Measurements from ENCODE around the gene MCCC2. TPM values are rescaled to one million over a fixed set of nuclear protein-coding genes. Genes with fewer than 3 reads are reported as not detected.
"Not testable (repeated sequence)": the region's sequence is repeated elsewhere in the genome, so short reads cannot be mapped to it uniquely, and the experiment has no call there.

The MCCC2 gene
- total RNA-seq: 115 TPM
- long read RNA-seq, transcript MCCC2-201 (17 exons, 3,665 nt): major isoform, 22 of 64 reads
- long read RNA-seq, transcript MCCC2-205 (11 exons, 1,214 nt): minor isoform, 8 of 64 reads
- long read RNA-seq, partial matches to known transcripts: 9 of 64 reads
- long read RNA-seq, other reads (novel, unspliced or antisense): 25 of 64 reads

DNA sequence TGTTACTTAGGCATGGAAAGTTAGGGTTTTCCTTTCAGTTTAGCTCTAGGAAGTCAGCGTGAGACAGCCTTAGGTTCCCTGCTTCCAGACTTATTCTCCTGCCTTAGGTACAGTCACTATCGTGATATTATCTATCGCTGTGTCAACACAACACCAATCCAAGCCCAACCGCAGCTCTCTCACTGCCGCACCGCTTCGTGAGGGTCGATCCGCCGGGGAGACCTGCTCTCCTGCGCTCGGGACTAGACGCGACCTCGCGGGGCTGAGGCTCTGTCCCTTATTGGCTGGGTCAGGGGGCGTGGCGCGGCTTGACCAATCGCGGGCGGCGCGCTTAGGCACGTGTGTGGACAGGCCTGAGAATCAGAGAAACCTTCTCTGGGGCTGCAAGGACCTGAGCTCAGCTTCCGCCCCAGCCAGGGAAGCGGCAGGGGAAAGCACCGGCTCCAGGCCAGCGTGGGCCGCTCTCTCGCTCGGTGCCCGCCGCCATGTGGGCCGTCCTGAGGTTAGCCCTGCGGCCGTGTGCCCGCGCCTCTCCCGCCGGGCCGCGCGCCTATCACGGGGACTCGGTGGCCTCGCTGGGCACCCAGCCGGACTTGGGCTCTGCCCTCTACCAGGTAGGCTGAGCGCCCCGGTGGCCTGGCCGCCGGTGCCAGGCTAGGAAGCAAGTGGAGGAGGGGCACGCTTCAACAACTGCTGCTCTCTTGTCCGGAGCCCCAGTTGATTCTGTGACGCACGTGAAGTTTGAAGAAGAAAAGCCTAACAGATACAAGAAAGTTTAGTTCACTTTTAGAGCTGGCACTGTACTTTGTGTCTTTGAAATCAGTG, at the start of gene MCCC2:
Gene MCCC2 (plus strand): TSS at position 400 of the 825 bp plus-strand sequence. CDS start 86 bp downstream, at position 486.
- DNase-seq (ENCODE audit: missing footprints) (peak; percentile 99), ATAC-seq (peak; percentile 100)
- intact Hi-C loops (cut with DNase I): no loop called here

DNA sequence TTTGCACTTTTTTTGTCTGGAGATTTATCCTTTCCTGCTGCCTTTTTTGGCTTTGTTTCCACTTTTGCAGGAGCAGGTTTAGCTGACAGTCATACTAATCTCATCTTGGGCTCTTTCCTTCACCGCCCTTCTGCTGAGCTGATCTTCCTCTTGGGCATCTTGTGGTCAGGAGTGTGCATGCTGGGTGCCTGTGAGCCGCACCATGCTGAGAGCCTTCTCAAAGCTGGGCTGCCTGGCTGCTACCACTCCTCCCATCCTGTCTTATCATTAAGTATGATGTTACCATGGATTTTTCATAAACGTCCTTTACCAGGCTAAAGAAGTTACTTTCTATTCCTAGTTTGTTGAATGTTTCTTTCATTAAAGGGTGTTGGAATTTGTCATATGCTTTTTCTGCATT, 49.5 kb upstream of the MCCC2 start:
- DNase-seq (ENCODE audit: missing footprints): no peak
- intact Hi-C loops (cut with DNase I): no loop called here
- no peak for ATAC-seq

DNA sequence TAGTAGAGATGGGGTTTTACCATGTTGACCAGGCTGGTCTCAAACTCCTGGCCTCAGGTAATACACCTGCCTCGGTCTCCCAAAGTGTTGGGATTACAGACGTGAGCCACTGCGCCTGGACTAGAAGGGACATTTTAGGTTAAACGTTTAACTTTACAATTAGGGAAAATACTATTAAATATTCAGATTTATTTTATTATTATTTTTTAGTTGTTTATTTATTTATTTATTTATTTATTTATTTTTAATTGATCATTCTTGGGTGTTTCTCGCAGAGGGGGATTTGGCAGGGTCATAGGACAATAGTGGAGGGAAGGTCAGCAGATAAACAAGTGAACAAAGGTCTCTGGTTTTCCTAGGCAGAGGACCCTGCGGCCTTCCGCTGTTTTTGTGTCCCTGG, 36.3 kb upstream of the MCCC2 start:
- ATAC-seq; DNase-seq (ENCODE audit: missing footprints); intact Hi-C loops (cut with DNase I): not testable (repeated sequence)

DNA sequence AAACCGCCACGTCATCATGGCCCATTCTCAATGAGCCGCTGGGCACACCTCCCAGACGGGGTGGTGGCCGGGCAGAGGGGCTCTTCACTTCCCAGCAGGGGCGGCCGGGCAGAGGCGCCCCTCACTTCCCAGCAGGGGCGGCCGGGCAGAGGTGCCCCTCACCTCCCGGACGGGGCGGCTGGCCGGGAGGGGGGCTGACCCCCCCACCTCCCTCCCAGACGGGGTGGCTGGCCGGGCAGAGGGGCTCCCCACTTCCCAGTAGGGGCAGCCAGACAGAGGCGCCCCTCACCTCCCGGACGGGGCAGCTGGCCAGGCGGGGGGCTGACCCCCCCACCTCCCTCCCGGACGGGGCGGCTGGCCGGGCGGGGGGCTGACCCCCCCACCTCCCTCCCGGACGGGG, 35.6 kb upstream of the MCCC2 start:
- DNase-seq (ENCODE audit: missing footprints); ATAC-seq; intact Hi-C loops (cut with DNase I): not testable (repeated sequence)

DNA sequence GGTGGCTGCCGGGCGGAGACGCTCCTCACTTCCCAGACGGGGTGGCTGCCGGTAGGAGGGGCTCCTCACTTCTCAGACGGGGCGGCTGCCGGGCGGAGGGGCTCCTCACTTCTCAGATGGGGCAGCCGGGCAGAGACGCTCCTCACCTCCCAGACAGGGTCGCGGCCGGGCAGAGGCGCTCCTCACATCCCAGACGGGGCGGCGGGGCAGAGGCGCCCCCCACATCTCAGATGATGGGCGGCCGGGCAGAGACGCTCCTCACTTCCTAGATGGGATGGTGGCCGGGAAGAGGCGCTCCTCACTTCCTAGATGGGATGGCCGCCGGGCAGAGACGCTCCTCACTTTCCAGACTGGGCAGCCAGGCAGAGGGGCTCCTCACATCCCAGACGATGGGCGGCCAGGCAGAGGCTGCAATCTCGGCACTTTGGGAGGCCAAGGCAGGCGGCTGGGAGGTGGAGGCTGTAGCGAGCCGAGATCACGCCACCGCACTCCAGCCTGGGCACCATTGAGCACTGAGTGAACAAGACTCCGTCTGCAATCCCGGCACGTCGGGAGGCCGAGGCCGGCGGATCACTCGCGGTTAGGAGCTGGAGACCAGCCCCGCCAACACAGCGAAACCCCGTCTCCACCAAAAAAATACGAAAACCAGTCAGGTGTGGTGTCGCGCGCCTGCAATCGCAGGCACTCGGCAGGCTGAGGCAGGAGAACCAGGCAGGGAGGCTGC, 35.0 kb upstream of the MCCC2 start:
- ATAC-seq; intact Hi-C loops (cut with DNase I); DNase-seq (ENCODE audit: missing footprints): not testable (repeated sequence)

DNA sequence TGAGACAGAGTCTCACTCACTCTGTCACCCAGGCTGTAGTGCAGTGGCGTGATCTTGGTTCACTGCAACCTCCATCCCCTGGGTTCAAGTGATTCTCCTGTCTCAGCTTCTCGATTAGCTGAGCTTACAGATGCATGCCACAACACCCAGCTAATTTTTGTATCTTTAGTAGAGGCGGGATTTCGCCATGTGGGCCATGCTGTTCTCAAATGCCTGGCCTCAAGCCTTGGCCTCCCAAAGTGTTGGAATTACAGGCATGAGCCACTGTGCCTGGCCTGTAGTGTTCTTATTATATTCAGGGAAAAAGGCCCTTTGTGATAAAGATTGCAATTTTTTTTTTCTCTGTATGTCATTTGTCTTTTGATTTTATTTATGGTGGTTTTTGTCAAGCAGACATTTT, 24.0 kb upstream of the MCCC2 start:
- DNase-seq (ENCODE audit: missing footprints): no peak
- intact Hi-C loops (cut with DNase I): no loop called here
- ATAC-seq: no peak

DNA sequence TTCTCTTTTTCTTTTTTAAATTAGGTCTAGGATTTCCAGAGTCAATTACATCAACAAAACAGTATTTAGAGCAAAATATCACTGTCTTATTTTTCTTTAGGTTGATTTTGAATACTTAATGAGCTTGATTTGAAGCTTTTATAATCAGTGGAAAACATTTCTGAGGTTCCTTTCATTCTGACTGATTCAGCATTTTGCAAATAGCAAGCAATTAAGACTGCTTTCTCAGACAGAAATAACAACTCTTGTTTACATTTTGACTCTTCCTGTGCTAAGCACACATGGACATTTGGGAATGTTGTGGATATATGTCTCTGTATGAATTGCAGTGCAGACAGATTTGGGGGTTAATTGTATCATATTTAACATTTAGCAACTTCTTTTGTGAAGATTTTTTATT, 22.2 kb upstream of the MCCC2 start:
- intact Hi-C loops (cut with DNase I): no loop called here
- ATAC-seq: no peak
- DNase-seq (ENCODE audit: missing footprints): no peak

DNA sequence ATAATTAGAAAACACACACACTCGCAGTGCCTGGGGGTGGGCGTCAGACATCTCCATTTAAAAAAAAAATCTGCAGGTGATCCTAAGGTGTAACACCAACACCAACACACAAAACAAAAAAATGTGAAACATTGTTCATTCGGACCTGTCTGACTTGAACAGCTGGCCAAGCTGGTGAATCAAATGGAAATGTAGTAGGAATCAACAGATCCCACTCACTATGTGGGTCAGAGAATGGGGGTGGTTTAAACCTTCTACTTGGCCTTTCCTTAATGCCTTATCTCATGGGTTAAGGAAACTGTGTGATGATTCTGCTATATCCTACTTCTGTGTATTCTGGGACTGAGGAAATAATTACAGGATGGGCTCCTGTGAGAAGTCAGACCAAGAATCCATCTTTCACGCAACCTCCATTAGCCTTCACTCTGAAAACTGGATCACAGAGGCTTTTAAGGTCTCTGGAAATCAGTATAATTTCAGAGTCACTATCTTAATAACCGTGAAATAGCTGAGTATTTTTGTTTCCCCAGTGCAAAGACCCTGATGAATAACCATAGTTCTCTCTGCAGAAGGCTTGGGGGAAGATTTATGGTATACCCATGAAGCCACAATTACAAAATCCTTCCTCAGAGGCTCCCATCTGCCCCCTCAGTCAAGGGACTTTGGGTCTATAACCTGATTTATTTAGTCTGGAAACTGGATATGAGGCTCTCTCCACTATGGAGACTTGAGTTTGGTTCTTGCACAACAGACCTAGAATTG, 17.2 kb upstream of the MCCC2 start:
- no peak for DNase-seq (ENCODE audit: missing footprints)
- intact Hi-C loops (cut with DNase I): no loop called here
- ATAC-seq: no peak

DNA sequence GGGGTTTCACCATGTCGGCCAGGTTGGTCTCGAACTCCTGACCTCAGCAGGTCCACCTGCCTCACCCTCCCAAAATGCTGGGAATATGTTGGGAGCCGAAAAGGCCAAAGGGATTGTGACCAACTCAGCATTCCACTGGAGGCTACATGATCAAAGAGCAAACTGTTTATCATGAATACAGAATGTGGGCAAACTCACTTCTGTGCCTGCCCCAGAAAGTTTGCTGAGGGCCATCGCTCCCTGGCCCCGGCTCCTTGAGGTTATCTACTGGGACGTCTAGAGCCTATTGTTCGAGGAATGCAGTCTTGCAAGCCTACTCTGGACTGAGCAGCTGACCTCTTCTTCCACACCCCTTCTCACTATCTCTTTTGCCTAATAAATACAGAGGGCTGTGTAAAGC, 15.3 kb upstream of the MCCC2 start:
- ATAC-seq; DNase-seq (ENCODE audit: missing footprints): not testable (repeated sequence)
- intact Hi-C loops (cut with DNase I): loop anchor here (2.0 kb wide), 1 partner anchor 187 kb away; no protein-coding TSS in a partner anchor

DNA sequence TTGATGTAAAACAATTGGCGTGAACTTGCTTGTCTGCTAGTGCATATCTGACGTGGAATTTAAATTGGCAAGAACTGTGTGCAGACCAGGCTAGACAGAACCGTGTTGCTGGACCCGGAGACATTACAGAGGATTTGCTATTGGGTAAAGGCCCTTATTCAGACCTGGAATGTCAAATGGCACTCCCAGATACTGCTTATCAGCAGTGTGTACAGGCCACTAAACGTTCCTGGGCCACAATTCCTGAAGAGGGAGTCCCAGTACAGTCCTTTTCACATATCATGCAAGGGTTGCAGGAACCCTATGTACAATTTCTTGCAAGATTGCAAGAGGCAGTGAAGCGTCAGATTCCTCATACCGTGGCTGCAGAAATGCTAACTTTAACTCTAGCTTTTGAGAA, 13.5 kb upstream of the MCCC2 start:
- DNase-seq (ENCODE audit: missing footprints): no peak
- peak; percentile 64 for ATAC-seq
- intact Hi-C loops (cut with DNase I): loop anchor here (2.0 kb wide), 1 partner anchor 185 kb away; no protein-coding TSS in a partner anchor

DNA sequence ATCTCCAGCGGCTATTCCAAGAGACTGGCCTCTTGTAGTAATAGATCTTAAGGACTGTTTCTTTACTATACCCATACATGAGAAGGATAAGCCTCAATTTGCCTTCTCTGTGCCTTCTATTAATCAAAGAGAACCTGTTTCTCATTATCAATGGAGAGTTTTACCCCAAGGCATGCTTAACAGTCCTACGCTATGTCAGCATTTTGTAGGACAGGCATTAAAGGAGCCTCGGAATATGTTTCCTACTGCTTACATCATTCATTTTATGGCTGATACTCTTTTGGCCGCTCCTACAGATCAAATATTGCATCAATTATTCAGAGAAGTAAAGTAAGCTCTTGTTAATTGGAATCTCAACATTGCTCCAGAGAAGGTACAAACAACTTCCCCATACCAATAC, 11.6 kb upstream of the MCCC2 start:
- ATAC-seq; intact Hi-C loops (cut with DNase I); DNase-seq (ENCODE audit: missing footprints): not testable (repeated sequence)

DNA sequence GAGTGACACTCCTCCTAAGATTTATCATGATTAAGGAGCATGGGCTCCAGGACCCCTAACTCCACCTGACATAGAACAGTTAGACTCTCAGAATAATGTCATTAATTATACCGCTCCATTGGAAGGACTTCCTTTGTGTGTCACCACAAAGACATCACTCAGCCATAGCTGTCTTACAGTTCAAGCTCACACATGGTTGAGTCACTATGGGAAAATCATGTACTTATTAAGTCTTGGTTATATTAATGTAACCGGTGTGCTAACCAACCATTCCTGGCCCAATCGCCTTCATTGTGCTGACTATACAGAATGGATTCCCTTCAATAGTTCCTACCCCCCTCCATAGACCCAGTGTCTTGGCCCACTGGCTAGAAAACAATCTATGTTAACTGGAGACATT, 10.9 kb upstream of the MCCC2 start:
- intact Hi-C loops (cut with DNase I): no loop called here
- DNase-seq (ENCODE audit: missing footprints) (no peak), ATAC-seq (no peak)

DNA sequence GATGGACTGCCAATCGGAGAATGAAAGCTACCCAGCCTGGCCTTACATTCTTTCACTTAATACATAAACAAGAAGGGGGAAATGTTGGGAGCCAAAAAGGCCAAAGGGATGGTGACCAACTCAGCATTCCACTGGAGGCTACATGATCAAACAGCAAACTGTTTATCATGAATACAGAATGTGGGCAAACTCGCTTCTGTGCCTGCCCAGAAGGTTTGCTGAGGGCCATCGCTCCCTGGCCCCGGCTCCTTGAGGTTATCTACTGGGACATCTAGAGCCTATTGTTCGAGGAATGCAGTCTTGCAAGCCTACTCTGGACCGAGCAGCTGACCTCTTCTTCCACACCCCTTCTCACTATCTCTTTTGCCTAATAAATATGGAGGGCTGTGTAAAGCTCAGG, 9.3 kb upstream of the MCCC2 start:
- ATAC-seq; DNase-seq (ENCODE audit: missing footprints); intact Hi-C loops (cut with DNase I): not testable (repeated sequence)

DNA sequence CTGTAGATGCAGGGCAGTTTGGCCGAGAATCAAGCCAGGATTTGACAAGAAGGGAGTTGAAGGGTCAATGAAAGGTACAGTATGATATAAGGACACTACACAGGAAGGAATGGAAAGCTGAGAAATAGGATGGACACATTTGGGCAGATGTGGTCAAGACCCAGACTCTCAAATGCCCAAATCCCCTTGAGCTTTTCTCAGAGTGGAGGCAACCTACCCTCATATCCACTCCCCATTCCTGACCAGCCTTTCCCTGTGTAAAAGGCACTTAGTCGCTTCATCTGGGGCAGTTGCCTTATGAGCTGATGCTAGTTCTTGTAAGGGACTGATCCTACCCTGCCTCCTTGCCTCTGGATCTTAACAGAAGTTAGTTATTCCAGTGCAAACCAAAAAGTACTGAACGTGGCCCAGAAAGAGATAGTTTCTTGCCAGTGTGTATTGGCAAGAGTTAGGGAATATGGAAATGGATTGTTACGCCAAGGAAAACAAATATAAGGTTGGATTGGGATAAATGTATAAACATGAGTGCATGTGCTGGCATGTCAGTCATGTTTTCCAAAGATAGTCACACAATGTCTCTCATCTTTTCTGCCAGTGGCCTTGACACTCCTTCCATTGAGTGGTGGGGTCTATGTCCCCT, 4.1 kb upstream of the MCCC2 start:
- DNase-seq (ENCODE audit: missing footprints): no peak
- intact Hi-C loops (cut with DNase I): no loop called here
- ATAC-seq: no peak

DNA sequence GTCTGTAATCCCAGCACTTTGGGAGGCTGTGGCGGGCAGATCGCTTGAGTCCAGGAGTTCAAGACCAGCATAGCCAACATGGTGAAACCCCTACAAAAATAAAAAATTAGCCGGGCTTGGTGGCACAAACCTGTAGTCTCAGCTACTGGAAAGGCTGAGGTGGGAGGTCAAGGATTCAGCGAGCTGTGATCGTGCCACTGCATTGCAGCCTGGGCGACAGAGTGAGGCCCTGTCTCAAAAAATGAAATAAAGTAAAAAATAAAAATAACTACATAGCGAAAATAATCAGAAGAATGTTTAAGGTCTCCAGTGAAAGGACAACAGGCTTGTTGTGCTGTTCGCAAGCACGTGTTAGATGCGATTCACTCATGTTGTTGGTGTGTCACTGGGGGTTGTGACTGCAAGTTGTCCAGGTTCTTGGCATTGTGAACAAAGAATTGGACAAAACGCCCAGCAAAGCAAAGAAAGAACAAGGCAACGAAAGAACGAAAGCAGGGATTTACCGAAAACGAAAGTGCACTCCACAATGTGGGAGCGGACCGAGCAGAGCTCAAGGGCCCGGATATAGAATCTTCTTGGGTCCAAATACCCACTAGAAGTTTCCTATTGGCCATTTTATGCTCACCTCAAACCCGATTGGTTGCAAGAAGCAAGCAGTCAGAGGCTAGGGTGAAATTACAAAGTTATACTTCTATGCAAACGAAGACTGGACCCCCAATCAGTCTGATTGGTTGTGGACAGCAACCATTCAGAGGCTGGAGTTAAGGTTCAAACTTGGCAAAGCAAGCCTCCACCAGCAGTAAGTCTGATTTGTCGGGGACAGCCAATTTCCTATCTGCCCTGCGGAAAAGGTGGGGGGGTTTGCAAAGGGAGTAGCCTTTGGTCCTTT, 844 bp upstream of the MCCC2 start:
- intact Hi-C loops (cut with DNase I): no loop called here
- ATAC-seq: no peak
- no peak for DNase-seq (ENCODE audit: missing footprints)

DNA sequence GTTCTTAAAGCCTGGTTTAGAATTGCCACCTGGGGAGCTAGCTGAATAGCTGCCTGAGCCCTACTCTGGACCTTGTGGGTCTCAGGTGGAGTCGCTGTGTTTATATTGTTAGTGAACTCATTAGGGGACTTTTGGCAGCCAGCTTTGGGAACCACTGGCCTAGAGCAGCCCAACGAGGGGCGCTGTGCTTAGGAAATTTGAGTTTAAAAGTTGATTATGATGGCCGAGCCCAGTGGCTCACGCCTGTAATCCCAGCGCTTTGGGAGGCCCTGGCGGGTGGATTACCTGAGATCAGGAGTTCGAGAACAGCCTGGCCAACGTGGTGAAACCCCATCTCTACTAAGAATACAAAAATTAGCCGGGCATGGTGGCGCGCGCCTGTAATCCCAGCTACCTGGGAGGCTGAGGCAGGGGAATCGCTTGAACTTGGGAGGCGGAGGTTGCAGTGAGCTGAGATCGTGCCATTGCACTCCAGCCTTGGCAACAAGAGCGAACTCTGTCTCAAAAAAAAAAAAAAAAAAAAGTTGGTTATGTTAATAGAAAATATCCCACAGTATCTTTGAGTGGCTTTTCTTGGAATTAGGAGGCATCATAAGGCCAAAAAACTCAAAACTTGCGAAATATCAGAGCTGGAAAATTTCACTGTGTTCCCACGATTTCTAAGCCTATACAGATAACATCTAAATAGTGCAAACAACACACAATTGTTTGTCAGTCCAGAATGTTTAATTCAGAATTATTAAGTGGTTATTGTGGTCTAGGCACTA, 809 bp downstream of the MCCC2 start:
- intact Hi-C loops (cut with DNase I): no loop called here
- no peak for DNase-seq (ENCODE audit: missing footprints)

DNA sequence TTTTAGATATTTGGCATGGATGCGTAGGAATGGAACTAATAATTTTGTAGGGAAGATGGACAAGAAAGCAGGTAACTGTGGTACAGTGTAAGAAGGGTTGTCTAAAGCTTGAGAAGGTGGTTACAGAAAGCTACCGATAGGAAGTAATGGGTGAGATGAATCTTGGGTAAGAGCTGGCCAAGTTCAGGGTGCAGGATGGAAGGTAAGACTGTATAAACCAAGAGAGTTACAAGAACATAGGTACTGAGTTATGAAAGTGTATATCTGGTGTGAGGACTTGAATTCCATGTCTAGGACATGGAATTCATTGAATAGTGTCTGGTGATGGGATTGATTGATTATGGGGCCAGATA, 1.4 kb downstream of the MCCC2 start:
- DNase-seq (ENCODE audit: missing footprints) (no peak), ATAC-seq (no peak)
- intact Hi-C loops (cut with DNase I): no loop called here

More for the DNA sequence above, 809 bp downstream of the MCCC2 start:
- ATAC-seq: no peak

Data from Right ventricle myocardium inferior (tissue), 1 donor.